K562 (cell line): ENCODE data around the gene SEBOX. TPM values are rescaled to one million over a fixed set of nuclear protein-coding genes. Genes with fewer than 3 reads are reported as not detected.

ENCODE experiments used
- ATAC-seq: fragments of 200-7000 bp; cut with Tn5 transposase; 3 replicates; pipeline ENCODE4 v1.9.1; 2020; ENCODE audit warnings: moderate library complexity
- BruUV-seq: library from RNA; stranded (reverse); fragments of 400-500 nt; replicated peaks from 2 replicates; lab custom pipeline; 2021; lab: Mats Ljungman, UMichigan
- CTCF ChIA-PET: fragments of 300-600 bp; formaldehyde crosslinking; extraction: SDS; loops from one replicate; lab custom pipeline; 2021; ENCODE audit warnings: low intra/inter-chr PET ratio; lab: Yijun Ruan, JAX
- POLR2A ChIA-PET: fragments of 300-600, 350-650 bp; sonication (Branson Sonifier 250); formaldehyde crosslinking; extraction: SDS; loops from one replicate; lab custom pipeline; 2021; ENCODE audit warnings: antibody characterized with exemption, inconsistent platforms; lab: Yijun Ruan, JAX
- DNase-seq, 4 experiments: peaks; one replicate each; pipeline versions ENCODE4 v3.0.0 to v3.0.0-alpha.2; 2011 to 2018; ENCODE audit warnings: low spot score in 3 of 4, mixed read lengths in 3 of 4; ENCODE audit errors: extremely low read depth in 1 of 4
- FAIRE-seq: peaks from 2 replicates; lab custom pipeline; 2011; peaks lifted over from hg19 to GRCh38; lab: Jason Lieb, UNC
- H2AFZ ChIP-seq: 2 replicates; pipeline ENCODE4 v1.6.0; 2011; ENCODE audit warnings: low read depth, low read length, control low read depth, inconsistent platforms
- H3K27ac ChIP-seq: fragments of 200-600 bp; 3 replicates; pipeline ENCODE4 v1.8.0; 2011; ENCODE audit warnings: low read depth, mild to moderate bottlenecking, control low read depth, inconsistent platforms, low read length, moderate library complexity, mixed read lengths; ENCODE audit errors: extremely low read depth
- H3K27me3 ChIP-seq, 2 experiments: fragments of 300-600 bp in 1 of 2; 2 replicates in 1 of 2; 3 replicates in 1 of 2; pipeline versions ENCODE4 v1.6.0 to v1.8.0; 2011; ENCODE audit warnings: inconsistent platforms in 2 of 2, low read length in 2 of 2, mild to moderate bottlenecking in 1 of 2, mixed read lengths in 1 of 2, moderate library complexity in 1 of 2; ENCODE audit not compliant: control insufficient read depth in 2 of 2, insufficient read depth in 2 of 2
- H3K36me3 ChIP-seq: fragments of 300-600 bp; 3 replicates; pipeline ENCODE4 v1.8.0; 2011; ENCODE audit warnings: mild to moderate bottlenecking, low read length, inconsistent platforms; ENCODE audit not compliant: control insufficient read depth, insufficient read depth
- H3K4me1 ChIP-seq, 2 experiments: fragments of 200-600 bp in 1 of 2; replicated peaks in 1 of 2; 2 replicates in 1 of 2; 3 replicates in 1 of 2; pipeline versions ENCODE4 v1.5.1 to v1.8.0; 2011; ENCODE audit warnings: inconsistent platforms in 2 of 2, low read length in 2 of 2, mild to moderate bottlenecking in 1 of 2, mixed read lengths in 1 of 2, moderate library complexity in 1 of 2; ENCODE audit not compliant: control insufficient read depth in 2 of 2, insufficient read depth in 2 of 2
- H3K4me2 ChIP-seq: 2 replicates; pipeline ENCODE4 v1.6.1; 2011; ENCODE audit warnings: low read length, control low read depth, inconsistent platforms, mixed read lengths; ENCODE audit not compliant: insufficient read depth
- H3K4me3 ChIP-seq: fragments of 200-600 bp; sonication (generic), shearing (Covaris generic); 2 replicates; pipeline ENCODE4 v1.5.1; 2016; ENCODE audit warnings: control low read depth, inconsistent platforms
- H3K79me2 ChIP-seq: fragments of 200-600 bp; 3 replicates; pipeline ENCODE4 v1.8.0; 2011; ENCODE audit warnings: low read length, inconsistent platforms; ENCODE audit not compliant: control insufficient read depth, insufficient read depth
- H3K9ac ChIP-seq, 2 experiments: 2 replicates each; pipeline versions ENCODE4 v1.6.0 to v1.6.1; 2011; ENCODE audit warnings: low read depth in 2 of 2, low read length in 2 of 2, control low read depth in 1 of 2, inconsistent platforms in 1 of 2, mild to moderate bottlenecking in 1 of 2, mixed read lengths in 1 of 2; ENCODE audit not compliant: insufficient read depth in 1 of 2
- H3K9me1 ChIP-seq: one replicate; pipeline ENCODE4 v1.6.0; 2011; ENCODE audit warnings: inconsistent platforms, mild to moderate bottlenecking, low read length, moderate library complexity; ENCODE audit not compliant: control insufficient read depth, insufficient read depth
- H3K9me3 ChIP-seq: replicated peaks from 2 replicates; pipeline ENCODE4 v1.5.1; 2011; ENCODE audit warnings: low read depth, low read length, inconsistent platforms; ENCODE audit not compliant: control insufficient read depth, insufficient read depth
- H4K20me1 ChIP-seq: replicated peaks from 2 replicates; pipeline ENCODE4 v1.6.1; 2011; ENCODE audit warnings: low read length, inconsistent platforms, mixed read lengths; ENCODE audit not compliant: control insufficient read depth, insufficient read depth
- MBD2 ChIP-seq: sonication (generic); IDR thresholded peaks from 2 replicates; pipeline ENCODE4 v1.6.1; 2016; ENCODE audit warnings: low read depth, borderline replicate concordance
- POLR2AphosphoS2 ChIP-seq: IDR thresholded peaks from 2 replicates; pipeline ENCODE4 v1.6.1; 2012; ENCODE audit warnings: low read length, improper control_type of control experiment
- SREBF2 ChIP-seq: sonication (generic); formaldehyde crosslinking; IDR thresholded peaks from 2 replicates; pipeline ENCODE4 v1.4.0; 2020; ENCODE audit warnings: mild to moderate bottlenecking, missing genetic modification reagents
- WGBS: fragments of 100-300 bp; shearing (Covaris generic); methylation state at CpG from one replicate; pipeline ENCODE4 v1.1.6; 2016; ENCODE audit warnings: low coverage, mixed read lengths; ENCODE audit not compliant: insufficient coverage; ENCODE audit errors: missing lambda C conversion rate; 5-methylcytosine and 5-hydroxymethylcytosine counted together
- in situ Hi-C: fragments of 300-500 bp; cut with MboI; formaldehyde crosslinking; loops from 4 replicates; pipeline ENCODE4 v1.15.0; 2018; ENCODE audit warnings: inconsistent platforms, mixed read lengths
- intact Hi-C: fragments of 100-400 bp; cut with micrococcal nuclease; formaldehyde crosslinking; loops from 2 replicates; pipeline ENCODE4 v1.14.2; 2022
- polyA plus RNA-seq, 8 experiments: library from polyadenylated mRNA; depleted of rRNA in 4 of 8; stranded (reverse) in 5 of 8; unstranded in 3 of 8; fragments of >200 nt; fragmentation: Nextera tagmentation in 2 of 8; fragmentation: Illumina TruSeq in 1 of 8; extraction: Ambion mirVana in 2 of 8; extraction: Trizol in 1 of 8; gene quantifications; 2 replicates each; pipeline versions ENCODE4 v1.2.1 to v1.2.3, GENCODE V29; 2011 to 2014; ENCODE audit warnings: inconsistent platforms in 1 of 8, missing spikeins in 1 of 8
- total RNA-seq, 7 experiments: library from RNA; depleted of rRNA in 6 of 7; stranded (reverse); fragments of >200 nt in 6 of 7; fragmentation: Illumina TruSeq in 2 of 7; extraction: Trizol in 2 of 7; gene quantifications; 2 replicates each; pipeline versions ENCODE4 v1.2.1 to v1.2.3, GENCODE V29; 2011 to 2021; ENCODE audit warnings: low replicate concordance in 1 of 7
- TF ChIP-seq, protein P1 (sequence below): sonication (generic); formaldehyde crosslinking; IDR thresholded peaks from 2 replicates; pipeline ENCODE4 v1.8.0; 2022; ENCODE audit warnings: mild to moderate bottlenecking, missing genetic modification reagents
- TF ChIP-seq, protein P2 (sequence below): sonication (generic); formaldehyde crosslinking; IDR thresholded peaks from 2 replicates; pipeline ENCODE4 v1.8.1; 2023; ENCODE audit warnings: mild to moderate bottlenecking, missing genetic modification reagents

SEBOX gene
- total and polyA plus RNA-seq, 9 of the 15 experiments (the other 6 are each of a cell fraction or from before 2014, with no cell fraction given), result not detected

- no peak overlapping the region for H2AFZ ChIP-seq
- no peak overlapping the region for H3K4me3 ChIP-seq
- in situ Hi-C loops (no loop called here), intact Hi-C loops (no loop called here)
- no peak for TF ChIP-seq POLR2AphosphoS2
- no peak for TF ChIP-seq SREBF2 (CRISPR knock-in tag)
- TF ChIP-seq MBD2, result no peak
- TF ChIP-seq, protein P1, sequence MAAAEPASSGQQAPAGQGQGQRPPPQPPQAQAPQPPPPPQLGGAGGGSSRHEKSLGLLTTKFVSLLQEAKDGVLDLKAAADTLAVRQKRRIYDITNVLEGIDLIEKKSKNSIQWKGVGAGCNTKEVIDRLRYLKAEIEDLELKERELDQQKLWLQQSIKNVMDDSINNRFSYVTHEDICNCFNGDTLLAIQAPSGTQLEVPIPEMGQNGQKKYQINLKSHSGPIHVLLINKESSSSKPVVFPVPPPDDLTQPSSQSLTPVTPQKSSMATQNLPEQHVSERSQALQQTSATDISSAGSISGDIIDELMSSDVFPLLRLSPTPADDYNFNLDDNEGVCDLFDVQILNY (CRISPR knock-in tag), result no peak
- TF ChIP-seq, protein P2, sequence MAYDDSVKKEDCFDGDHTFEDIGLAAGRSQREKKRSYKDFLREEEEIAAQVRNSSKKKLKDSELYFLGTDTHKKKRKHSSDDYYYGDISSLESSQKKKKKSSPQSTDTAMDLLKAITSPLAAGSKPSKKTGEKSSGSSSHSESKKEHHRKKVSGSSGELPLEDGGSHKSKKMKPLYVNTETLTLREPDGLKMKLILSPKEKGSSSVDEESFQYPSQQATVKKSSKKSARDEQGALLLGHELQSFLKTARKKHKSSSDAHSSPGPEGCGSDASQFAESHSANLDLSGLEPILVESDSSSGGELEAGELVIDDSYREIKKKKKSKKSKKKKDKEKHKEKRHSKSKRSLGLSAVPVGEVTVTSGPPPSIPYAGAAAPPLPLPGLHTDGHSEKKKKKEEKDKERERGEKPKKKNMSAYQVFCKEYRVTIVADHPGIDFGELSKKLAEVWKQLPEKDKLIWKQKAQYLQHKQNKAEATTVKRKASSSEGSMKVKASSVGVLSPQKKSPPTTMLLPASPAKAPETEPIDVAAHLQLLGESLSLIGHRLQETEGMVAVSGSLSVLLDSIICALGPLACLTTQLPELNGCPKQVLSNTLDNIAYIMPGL (CRISPR knock-in tag), result no peak
- no peaks in the 10 kb centered on the region for H3K36me3 ChIP-seq
- no peak overlapping the region for H3K9ac ChIP-seq
- no peak for FAIRE-seq
- peaks cover 9 to 13% of the 10 kb centered on the region in 2 experiments; a peak in 4 of 5 replicates for H3K4me1 ChIP-seq
- CTCF ChIA-PET, result no interaction called here
- no peak overlapping the region for H3K4me2 ChIP-seq
- BruUV-seq, result no TSS peak
- no peaks in the 10 kb centered on the region for H3K9me3 ChIP-seq
- POLR2A ChIA-PET, result no interaction called here
- H3K27me3 ChIP-seq, result peaks cover 0 to 10% of the 10 kb centered on the region in 2 experiments; a peak in 2 of 5 replicates
- no peak for DNase-seq
- no peak overlapping the region for H3K27ac ChIP-seq
- WGBS, result 33% methylated on average over 10 of the region's 10 CpGs
- no peak for ATAC-seq
- H3K79me2 ChIP-seq, result no peaks in the 10 kb centered on the region
- H4K20me1 ChIP-seq, result 0 out of 2 replicates have a peak, but pooled peaks cover 4% of the 10 kb centered on the region
- no peaks in the 10 kb centered on the region for H3K9me1 ChIP-seq
These were observed 27.5 kb upstream of the SEBOX start for GRCh38 chr17:28392491-28392890.
